DOHH2 (cell line): ENCODE results near the gene RTF2.

Source experiments
- EZH2phosphoT487 ChIP-seq: fragments of 200-600 bp; sonication (generic); IDR thresholded peaks from 2 replicates; pipeline ENCODE4 v1.6.1; 2017; ENCODE audit warnings: borderline replicate concordance, mild to moderate bottlenecking, antibody characterized with exemption, low read length, moderate library complexity, mixed read lengths
- TF ChIP-seq, protein P1 (sequence below): fragments of 200-600 bp; sonication (generic); IDR thresholded peaks from one replicate; pipeline ENCODE4 v1.5.1; 2014; ENCODE audit warnings: antibody characterized with exemption, mild to moderate bottlenecking, low read depth, low read length; ENCODE audit not compliant: poor library complexity, severe bottlenecking

DNA sequence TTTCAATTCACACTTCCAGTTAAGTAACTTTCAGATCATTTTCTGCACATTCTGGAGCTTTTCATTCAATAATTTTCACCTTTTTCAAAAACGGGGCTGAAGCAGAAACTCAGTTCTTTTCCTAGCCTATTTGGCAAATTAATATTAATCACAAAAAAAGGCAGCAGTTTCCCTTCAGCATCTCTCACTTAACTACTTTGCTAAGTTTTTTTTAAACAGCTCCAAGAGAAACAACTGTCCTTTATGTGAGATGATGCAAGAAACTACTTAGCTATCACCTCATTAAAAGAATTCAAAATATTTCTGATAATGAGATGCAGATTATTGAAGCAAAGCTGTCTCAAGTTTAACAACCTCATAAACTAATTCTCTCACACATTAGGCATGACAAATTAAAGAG lies 44.5 kb upstream of the RTF2 start:
- TF ChIP-seq, protein P1, sequence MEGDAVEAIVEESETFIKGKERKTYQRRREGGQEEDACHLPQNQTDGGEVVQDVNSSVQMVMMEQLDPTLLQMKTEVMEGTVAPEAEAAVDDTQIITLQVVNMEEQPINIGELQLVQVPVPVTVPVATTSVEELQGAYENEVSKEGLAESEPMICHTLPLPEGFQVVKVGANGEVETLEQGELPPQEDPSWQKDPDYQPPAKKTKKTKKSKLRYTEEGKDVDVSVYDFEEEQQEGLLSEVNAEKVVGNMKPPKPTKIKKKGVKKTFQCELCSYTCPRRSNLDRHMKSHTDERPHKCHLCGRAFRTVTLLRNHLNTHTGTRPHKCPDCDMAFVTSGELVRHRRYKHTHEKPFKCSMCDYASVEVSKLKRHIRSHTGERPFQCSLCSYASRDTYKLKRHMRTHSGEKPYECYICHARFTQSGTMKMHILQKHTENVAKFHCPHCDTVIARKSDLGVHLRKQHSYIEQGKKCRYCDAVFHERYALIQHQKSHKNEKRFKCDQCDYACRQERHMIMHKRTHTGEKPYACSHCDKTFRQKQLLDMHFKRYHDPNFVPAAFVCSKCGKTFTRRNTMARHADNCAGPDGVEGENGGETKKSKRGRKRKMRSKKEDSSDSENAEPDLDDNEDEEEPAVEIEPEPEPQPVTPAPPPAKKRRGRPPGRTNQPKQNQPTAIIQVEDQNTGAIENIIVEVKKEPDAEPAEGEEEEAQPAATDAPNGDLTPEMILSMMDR: no peak
- TF ChIP-seq EZH2phosphoT487: no peak
